Endothelial cell of umbilical vein (primary cell): ENCODE results near the gene OTUD7B. TPM values are rescaled to one million over a fixed set of nuclear protein-coding genes. Genes with fewer than 3 reads are reported as not detected.

Experiments
- BruUV-seq: library from RNA; stranded (reverse); fragments of 400-500 nt; replicated peaks from 2 replicates; lab custom pipeline; 2021; lab: Mats Ljungman, UMichigan
- CTCF ChIA-PET: fragments of 300-600, 350-600 bp; sonication (Branson Sonifier 250); formaldehyde crosslinking; loops from one replicate; lab custom pipeline; 2021; ENCODE audit warnings: antibody characterized with exemption, inconsistent platforms; lab: Charles Lee
- POLR2A ChIA-PET: fragments of 300-600, 350-600 bp; sonication (Branson Sonifier 250); formaldehyde crosslinking; loops from one replicate; lab custom pipeline; 2021; ENCODE audit warnings: antibody characterized with exemption, inconsistent platforms; lab: Charles Lee
- DNase-seq: peaks from one replicate; pipeline ENCODE4 v3.0.0-alpha.2; 2011; ENCODE audit warnings: low read depth, low spot score
- FAIRE-seq: peaks from 2 replicates; lab custom pipeline; 2011; peaks lifted over from hg19 to GRCh38; lab: Jason Lieb, UNC
- H2AFZ ChIP-seq: 2 replicates; pipeline ENCODE4 v1.6.0; 2012; ENCODE audit warnings: low read depth, low read length, control low read depth, inconsistent platforms
- H3K27ac ChIP-seq: 2 replicates; pipeline ENCODE4 v1.5.1; 2011; ENCODE audit warnings: low read depth, mild to moderate bottlenecking, control low read depth, low read length, moderate library complexity; ENCODE audit not compliant: insufficient read depth
- H3K27me3 ChIP-seq, 2 experiments: 2 replicates each; pipeline versions ENCODE4 v1.6.0 to v1.6.1; 2011; ENCODE audit warnings: low read length in 2 of 2, mixed read lengths in 1 of 2; ENCODE audit not compliant: control insufficient read depth in 2 of 2, insufficient read depth in 2 of 2
- H3K36me3 ChIP-seq, 2 experiments: 2 replicates in 1 of 2; 3 replicates in 1 of 2; pipeline ENCODE4 v1.5.1; 2011; ENCODE audit warnings: low read length in 2 of 2, mild to moderate bottlenecking in 1 of 2, moderate library complexity in 1 of 2; ENCODE audit not compliant: control insufficient read depth in 2 of 2, insufficient read depth in 2 of 2; ENCODE audit errors: extremely low read depth in 1 of 2
- H3K4me1 ChIP-seq: 3 replicates; pipeline ENCODE4 v1.5.1; 2011; ENCODE audit warnings: mild to moderate bottlenecking, low read length; ENCODE audit not compliant: control insufficient read depth, insufficient read depth; ENCODE audit errors: extremely low read depth
- H3K4me2 ChIP-seq: 2 replicates; pipeline ENCODE4 v1.6.1; 2011; ENCODE audit warnings: low read length, control low read depth, mixed read lengths; ENCODE audit not compliant: insufficient read depth
- H3K4me3 ChIP-seq, 3 experiments: fragments of 200-600 bp in 1 of 3; sonication (generic), shearing (Covaris generic) in 1 of 3; replicated peaks in 1 of 3; 2 replicates each; pipeline ENCODE4 v1.5.1; 2011 to 2016; ENCODE audit warnings: control low read depth in 3 of 3, low read length in 3 of 3, mild to moderate bottlenecking in 2 of 3, inconsistent platforms in 1 of 3, low read depth in 1 of 3, moderate library complexity in 1 of 3; ENCODE audit not compliant: insufficient read depth in 1 of 3
- H3K79me2 ChIP-seq: 2 replicates; pipeline ENCODE4 v1.6.0; 2012; ENCODE audit warnings: low read length, inconsistent platforms; ENCODE audit not compliant: control insufficient read depth, insufficient read depth
- H3K9ac ChIP-seq: replicated peaks from 2 replicates; pipeline ENCODE3; 2011; ENCODE audit warnings: low read length, control low read depth; ENCODE audit not compliant: insufficient read depth; ENCODE audit errors: extremely low read depth
- H3K9me1 ChIP-seq: replicated peaks from 3 replicates; pipeline ENCODE4 v1.6.0; 2011; ENCODE audit warnings: mild to moderate bottlenecking, low read length; ENCODE audit not compliant: control insufficient read depth, insufficient read depth; ENCODE audit errors: extremely low read depth
- H3K9me3 ChIP-seq: replicated peaks from 2 replicates; pipeline ENCODE4 v1.5.1; 2012; ENCODE audit warnings: low read length, inconsistent platforms; ENCODE audit not compliant: control insufficient read depth, insufficient read depth
- H4K20me1 ChIP-seq: replicated peaks from 2 replicates; pipeline ENCODE3; 2011; ENCODE audit warnings: mild to moderate bottlenecking, low read length; ENCODE audit not compliant: control insufficient read depth, insufficient read depth; ENCODE audit errors: extremely low read depth
- EZH2 ChIP-seq: IDR thresholded peaks from 2 replicates; pipeline ENCODE4 v1.6.1; 2012; ENCODE audit warnings: borderline replicate concordance, low read depth, mild to moderate bottlenecking, moderate library complexity, low read length, inconsistent platforms; ENCODE audit not compliant: severe bottlenecking
- MAX ChIP-seq: IDR thresholded peaks from 2 replicates; pipeline ENCODE4 v1.6.1; 2011; ENCODE audit not compliant: insufficient read depth, insufficient read length
- MYC ChIP-seq: IDR thresholded peaks from one replicate; pipeline ENCODE4 v1.6.1; 2011; ENCODE audit warnings: mild to moderate bottlenecking, low read depth, low read length
- POLR2A ChIP-seq: IDR thresholded peaks from 2 replicates; pipeline ENCODE4 v1.6.1; 2012; ENCODE audit warnings: low read depth, mild to moderate bottlenecking, control low read depth, low read length
- POLR2AphosphoS5 ChIP-seq: IDR thresholded peaks from 2 replicates; pipeline ENCODE4 v1.6.1; 2012; ENCODE audit warnings: low read depth, mild to moderate bottlenecking, control low read depth, low read length, moderate library complexity; ENCODE audit not compliant: insufficient read depth
- dilution Hi-C: fragments of 300-500 bp; cut with MboI; formaldehyde crosslinking; loops from one replicate; pipeline ENCODE4 v1.15.0; 2019; ENCODE audit warnings: low sequenced_read_pairs; ENCODE audit not compliant: extremely low pct_ligation_motif_present
- intact Hi-C: fragments of 100-400 bp; cut with micrococcal nuclease; formaldehyde crosslinking; loops from one replicate; pipeline ENCODE4 v1.10.0; 2022
- polyA plus RNA-seq, 4 experiments: library from polyadenylated mRNA; depleted of rRNA in 3 of 4; stranded (reverse) in 3 of 4; unstranded in 1 of 4; fragments of >200 nt; gene quantifications; 2 replicates each; pipeline versions ENCODE4 v1.2.1 to v1.2.3, GENCODE V29; 2011 to 2012; ENCODE audit warnings: missing spikeins in 1 of 4
- total RNA-seq: library from RNA; stranded (reverse); gene quantifications from 2 replicates; pipeline ENCODE4 v1.2.3, GENCODE V29; 2021
- TF ChIP-seq, protein P1 (sequence below), 2 donors: IDR thresholded peaks; 1 replicate in 1 of 2; 2 replicates in 1 of 2; pipeline ENCODE4 v1.5.1; 2011; ENCODE audit warnings: low read length in 2 of 2, mild to moderate bottlenecking in 2 of 2, moderate library complexity in 2 of 2, control low read depth in 1 of 2, inconsistent platforms in 1 of 2, low read depth in 1 of 2; ENCODE audit not compliant: insufficient read depth in 1 of 2; ENCODE audit errors: extremely low read depth in 1 of 2

Gene OTUD7B
- total and polyA plus RNA-seq, 2 donors (not counting 3 experiments of a cell fraction or from before 2014, with no cell fraction given), result 4.3 to 22.8 TPM

- H3K36me3 ChIP-seq, result no peaks in the 10 kb centered on the region
- no peaks in the 10 kb centered on the region for H3K79me2 ChIP-seq
- intact Hi-C loops, result loop anchor here (1.0 kb wide), 2 partner anchors 11 to 314 kb away; no protein-coding TSS in a partner anchor
- DNase-seq (peak; percentile 92), FAIRE-seq (peak; percentile 93)
- H3K4me3 ChIP-seq, result peak within 1 kb of the TSS in 2 of 3 experiments; percentile 12 to 55
- CTCF ChIA-PET, result interaction anchor here (0.6 to 1.1 kb wide), 3 partner anchors 12 to 287 kb away, joined by 3 to 6 read pairs (median 3); a partner anchor contains a TSS
- H3K9me1 ChIP-seq, result no peaks in the 10 kb centered on the region
- BruUV-seq, result no TSS peak
- H2AFZ ChIP-seq, result peak within 1 kb of the TSS; percentile 71
- no peaks in the 10 kb centered on the region for H3K9me3 ChIP-seq
- H3K9ac ChIP-seq, result peak within 1 kb of the TSS; percentile 7
- H3K4me1 ChIP-seq, result peaks cover 5% of the 10 kb centered on the region
- POLR2A ChIA-PET, result interaction anchor here (1.4 kb wide), 1 partner anchor 12 kb away, joined by 13 read pairs; a partner anchor contains a TSS
- H3K27me3 ChIP-seq, result no peaks in the 10 kb centered on the region
- H3K4me2 ChIP-seq, result peak within 1 kb of the TSS; percentile 19
- H4K20me1 ChIP-seq, result no peaks in the 10 kb centered on the region
- TF ChIP-seq MYC (peak; percentile 71), POLR2A (peak; percentile 72), MAX (peak; percentile 99), POLR2AphosphoS5 (peak; percentile 76), EZH2 (no peak)
- TF ChIP-seq, protein P1, sequence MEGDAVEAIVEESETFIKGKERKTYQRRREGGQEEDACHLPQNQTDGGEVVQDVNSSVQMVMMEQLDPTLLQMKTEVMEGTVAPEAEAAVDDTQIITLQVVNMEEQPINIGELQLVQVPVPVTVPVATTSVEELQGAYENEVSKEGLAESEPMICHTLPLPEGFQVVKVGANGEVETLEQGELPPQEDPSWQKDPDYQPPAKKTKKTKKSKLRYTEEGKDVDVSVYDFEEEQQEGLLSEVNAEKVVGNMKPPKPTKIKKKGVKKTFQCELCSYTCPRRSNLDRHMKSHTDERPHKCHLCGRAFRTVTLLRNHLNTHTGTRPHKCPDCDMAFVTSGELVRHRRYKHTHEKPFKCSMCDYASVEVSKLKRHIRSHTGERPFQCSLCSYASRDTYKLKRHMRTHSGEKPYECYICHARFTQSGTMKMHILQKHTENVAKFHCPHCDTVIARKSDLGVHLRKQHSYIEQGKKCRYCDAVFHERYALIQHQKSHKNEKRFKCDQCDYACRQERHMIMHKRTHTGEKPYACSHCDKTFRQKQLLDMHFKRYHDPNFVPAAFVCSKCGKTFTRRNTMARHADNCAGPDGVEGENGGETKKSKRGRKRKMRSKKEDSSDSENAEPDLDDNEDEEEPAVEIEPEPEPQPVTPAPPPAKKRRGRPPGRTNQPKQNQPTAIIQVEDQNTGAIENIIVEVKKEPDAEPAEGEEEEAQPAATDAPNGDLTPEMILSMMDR (IDR thresholded peaks at IDR 0.05; ENCODE audit: extremely low read depth in 1 of 2, insufficient read depth in 1 of 2, low read depth in 1 of 2, low read length in 2 of 2), result no peak
- peak within 1 kb of the TSS; percentile 12 for H3K27ac ChIP-seq
- dilution Hi-C loops, result loop anchor here (25.0 kb wide), 1 partner anchor 138 kb away; no protein-coding TSS in a partner anchor
Measured at GRCh38 chr1:149899460-149900284, 110.9 kb downstream of the OTUD7B start, which contains the start of gene BOLA1. Gene BOLA1 (plus strand): TSS chr1:149899568. CDS start chr1:149900060, 492 bp downstream.
